Activated CD4-positive, alpha-beta memory T cell treated with anti-CD3 and anti-CD28 coated beads, Interleukin-2, amount 10 ng/mL, durations not matched to agents 7 days and 5 days (primary cell): ENCODE measurements around the gene RNF223. TPM values are rescaled to one million over a fixed set of nuclear protein-coding genes. Genes with fewer than 3 reads are reported as not detected.

ENCODE experiments used
- CTCF ChIA-PET: fragments of 350-600 bp; sonication (Branson Sonifier 250); formaldehyde crosslinking; loops from one replicate; lab custom pipeline; 2021; ENCODE audit warnings: antibody characterized with exemption, inconsistent platforms; lab: Charles Lee
- POLR2A ChIA-PET: fragments of 350-600 bp; sonication (Branson Sonifier 250); formaldehyde crosslinking; loops from one replicate; lab custom pipeline; 2021; ENCODE audit warnings: antibody characterized with exemption; lab: Charles Lee
- DNase-seq: peaks from one replicate; pipeline ENCODE4 v3.0.0-alpha.2; 2020
- H3K27ac Mint-ChIP-seq: one replicate; pipeline ENCODE4 v1.8.0; 2021; ENCODE audit warnings: mild to moderate bottlenecking, mixed read lengths
- H3K27me3 Mint-ChIP-seq: one replicate; pipeline ENCODE4 v1.8.0; 2021; ENCODE audit warnings: mixed read lengths
- H3K36me3 Mint-ChIP-seq: one replicate; pipeline ENCODE4 v1.8.0; 2021; ENCODE audit warnings: low read depth, mixed read lengths
- H3K4me1 Mint-ChIP-seq: one replicate; pipeline ENCODE4 v1.8.0; 2021; ENCODE audit warnings: mixed read lengths
- H3K4me3 Mint-ChIP-seq: one replicate; pipeline ENCODE4 v1.8.0; 2021; ENCODE audit warnings: mild to moderate bottlenecking, mixed read lengths
- H3K9me3 Mint-ChIP-seq: one replicate; pipeline ENCODE4 v1.8.0; 2021; ENCODE audit warnings: mixed read lengths
- total RNA-seq, 2 experiments: library from RNA; stranded (reverse); gene quantifications; one replicate each; pipeline ENCODE4 v1.2.3, GENCODE V29; 2021

The RNF223 gene
- total RNA-seq, 2 experiments from 2014 or later, result not detected

DNA sequence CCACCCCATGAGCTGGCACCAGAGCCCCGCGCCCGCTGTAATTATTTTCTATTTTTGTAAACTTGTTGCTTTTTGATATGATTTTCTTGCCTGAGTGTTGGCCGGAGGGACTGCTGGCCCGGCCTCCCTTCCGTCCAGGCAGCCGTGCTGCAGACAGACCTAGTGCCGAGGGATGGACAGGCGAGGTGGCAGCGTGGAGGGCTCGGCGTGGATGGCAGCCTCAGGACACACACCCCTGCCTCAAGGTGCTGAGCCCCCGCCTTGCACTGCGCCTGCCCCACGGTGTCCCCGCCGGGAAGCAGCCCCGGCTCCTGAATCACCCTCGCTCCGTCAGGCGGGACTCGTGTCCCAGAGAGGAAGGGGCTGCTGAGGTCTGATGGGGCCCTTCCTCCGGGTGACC is 19.1 kb downstream of the RNF223 start:
- Mint-ChIP-seq H3K4me3 (no peak overlapping the region), H3K9me3 (peaks cover 8% of the 10 kb centered on the region), H3K36me3 (peaks cover 9% of the 10 kb centered on the region), H3K4me1 (peaks cover 9% of the 10 kb centered on the region), H3K27ac (no peak overlapping the region), H3K27me3 (peaks cover 13% of the 10 kb centered on the region)
- ChIA-PET CTCF (no interaction called here), POLR2A (interaction anchor here (1.0 kb wide), 1 partner anchor 9 kb away, joined by 3 read pairs; no protein-coding TSS in a partner anchor)
- no peak for DNase-seq

DNA sequence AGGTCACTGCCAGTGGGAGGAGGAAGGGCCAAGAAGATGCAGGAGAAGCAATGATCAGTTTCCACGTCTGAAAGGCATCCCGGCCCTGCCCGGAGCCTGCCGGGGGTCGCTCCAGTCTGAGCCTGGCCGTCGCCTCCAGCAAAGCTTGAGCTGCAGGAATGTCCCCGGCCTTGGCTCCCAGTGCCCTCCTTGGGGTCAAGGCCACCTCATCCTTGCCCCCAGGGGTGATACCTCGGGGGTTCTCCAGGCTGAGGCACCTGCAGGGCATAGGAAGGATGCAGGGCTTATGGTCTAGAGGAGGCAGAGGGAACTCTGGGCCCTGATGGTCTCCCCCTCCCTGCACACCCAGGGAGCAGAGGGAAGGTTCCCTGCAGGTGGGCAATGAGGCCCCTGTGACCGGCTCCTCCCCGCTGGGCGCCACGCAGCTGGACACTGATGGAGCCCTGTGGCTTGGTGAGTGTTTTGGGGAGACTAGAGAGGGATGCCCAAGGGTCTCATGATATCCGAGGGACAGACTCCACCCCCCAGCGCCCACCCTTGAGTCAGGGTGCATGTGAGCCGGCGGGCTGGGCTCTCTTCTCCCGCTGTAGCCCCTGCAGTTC is 19.9 kb downstream of the RNF223 start:
- DNase-seq, result no peak
- ChIA-PET POLR2A (interaction anchor here (1.0 kb wide), 1 partner anchor 14 kb away, joined by 4 read pairs; no protein-coding TSS in a partner anchor), CTCF (no interaction called here)
- Mint-ChIP-seq H3K27ac (no peak overlapping the region), H3K4me1 (peaks cover 8% of the 10 kb centered on the region), H3K27me3 (peaks cover 13% of the 10 kb centered on the region), H3K9me3 (peaks cover 8% of the 10 kb centered on the region), H3K4me3 (no peak overlapping the region), H3K36me3 (peaks cover 9% of the 10 kb centered on the region)

DNA sequence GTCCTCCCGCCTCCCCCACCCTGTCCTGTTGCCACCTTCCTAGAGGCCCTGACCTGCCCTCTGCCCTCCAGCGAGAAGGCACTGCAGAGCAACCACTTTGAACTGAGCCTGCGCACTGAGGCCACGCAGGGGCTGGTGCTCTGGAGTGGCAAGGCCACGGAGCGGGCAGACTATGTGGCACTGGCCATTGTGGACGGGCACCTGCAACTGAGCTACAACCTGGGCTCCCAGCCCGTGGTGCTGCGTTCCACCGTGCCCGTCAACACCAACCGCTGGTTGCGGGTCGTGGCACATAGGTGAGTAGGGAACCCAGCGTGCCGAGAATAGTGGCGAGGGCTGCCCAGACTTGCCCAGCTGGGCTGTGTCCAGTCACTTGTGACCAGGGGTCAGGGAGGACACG is 20.4 kb downstream of the RNF223 start:
- CTCF ChIA-PET, result no interaction called here

DNA sequence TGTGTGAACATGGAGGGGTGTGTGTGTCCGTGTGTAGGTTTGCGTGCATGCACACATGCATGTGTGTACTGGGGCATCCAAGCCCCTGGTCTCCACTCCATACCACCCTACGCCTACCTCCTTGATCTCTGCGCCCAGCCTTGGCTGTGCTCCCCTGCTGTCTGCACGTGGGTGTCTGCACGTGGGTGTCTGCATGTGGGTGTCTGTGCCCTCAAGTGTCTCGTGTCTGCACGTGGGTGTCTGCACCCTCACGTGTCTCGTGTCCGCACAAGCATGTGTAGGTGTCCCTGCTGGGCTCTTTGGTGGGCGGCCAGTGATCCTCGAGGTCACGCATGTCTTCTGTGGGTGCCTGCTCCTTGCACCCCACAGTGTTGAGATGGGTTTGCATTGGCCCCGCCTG is 21.1 kb downstream of the RNF223 start:
- no peaks in the 10 kb centered on the region for H3K4me1 Mint-ChIP-seq
- POLR2A ChIA-PET, result no interaction called here
- H3K4me3 Mint-ChIP-seq, result no peak overlapping the region
- H3K36me3 Mint-ChIP-seq, result peaks cover 9% of the 10 kb centered on the region
- H3K27ac Mint-ChIP-seq, result no peak overlapping the region
- H3K9me3 Mint-ChIP-seq, result peaks cover 8% of the 10 kb centered on the region
- peaks cover 6% of the 10 kb centered on the region for H3K27me3 Mint-ChIP-seq
- CTCF ChIA-PET, result no interaction called here
- DNase-seq, result no peak

More for the DNA sequence above, 20.4 kb downstream of the RNF223 start:
- Mint-ChIP-seq H3K27me3 (peaks cover 10% of the 10 kb centered on the region), H3K4me1 (peaks cover 5% of the 10 kb centered on the region), H3K27ac (no peak overlapping the region), H3K4me3 (no peak overlapping the region), H3K9me3 (peaks cover 8% of the 10 kb centered on the region), H3K36me3 (peaks cover 9% of the 10 kb centered on the region)
- no peak for DNase-seq
- POLR2A ChIA-PET, result interaction anchor here (1.0 kb wide), 1 partner anchor 14 kb away, joined by 4 read pairs; no protein-coding TSS in a partner anchor

DNA sequence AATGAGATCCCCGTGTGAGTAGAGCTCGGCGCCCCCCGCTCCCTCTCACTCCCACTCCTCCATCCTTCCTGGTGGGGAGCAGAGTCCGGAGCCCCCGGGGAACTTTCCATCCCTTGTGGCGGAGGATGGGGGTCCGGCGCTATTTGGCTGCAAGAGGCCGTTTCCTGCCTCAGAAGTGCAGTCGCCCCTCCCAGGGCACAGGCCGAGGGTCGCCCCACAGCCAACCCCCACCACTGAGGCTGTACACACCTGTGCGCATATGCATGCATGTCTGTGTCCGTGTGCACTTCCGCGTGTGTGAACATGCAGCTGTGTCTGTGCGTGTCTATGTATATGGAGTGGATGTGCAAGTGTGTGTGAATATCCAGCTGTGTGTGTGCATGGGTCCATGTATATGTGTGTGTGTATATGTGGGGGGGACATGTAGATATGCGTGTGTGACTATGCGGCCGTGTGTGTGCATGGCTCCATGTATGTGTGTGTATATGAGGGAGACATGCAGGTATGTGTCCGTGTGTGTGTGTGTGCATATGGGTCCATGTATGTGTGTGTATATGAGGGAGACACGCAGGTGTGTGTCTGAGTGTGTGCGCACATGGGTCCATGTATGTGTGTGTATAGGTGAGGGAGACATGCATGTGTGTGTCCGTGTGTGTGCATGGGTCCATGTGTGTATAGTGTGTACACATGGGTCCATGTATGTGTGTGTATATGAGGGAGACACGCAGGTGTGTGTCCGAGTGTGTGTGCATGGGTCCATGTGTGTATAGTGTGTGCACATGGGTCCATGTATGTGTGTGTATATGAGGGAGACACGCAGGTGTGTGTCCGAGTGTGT is 21.9 kb downstream of the RNF223 start:
- CTCF ChIA-PET, result no interaction called here
- H3K4me3 Mint-ChIP-seq, result no peak overlapping the region

DNA sequence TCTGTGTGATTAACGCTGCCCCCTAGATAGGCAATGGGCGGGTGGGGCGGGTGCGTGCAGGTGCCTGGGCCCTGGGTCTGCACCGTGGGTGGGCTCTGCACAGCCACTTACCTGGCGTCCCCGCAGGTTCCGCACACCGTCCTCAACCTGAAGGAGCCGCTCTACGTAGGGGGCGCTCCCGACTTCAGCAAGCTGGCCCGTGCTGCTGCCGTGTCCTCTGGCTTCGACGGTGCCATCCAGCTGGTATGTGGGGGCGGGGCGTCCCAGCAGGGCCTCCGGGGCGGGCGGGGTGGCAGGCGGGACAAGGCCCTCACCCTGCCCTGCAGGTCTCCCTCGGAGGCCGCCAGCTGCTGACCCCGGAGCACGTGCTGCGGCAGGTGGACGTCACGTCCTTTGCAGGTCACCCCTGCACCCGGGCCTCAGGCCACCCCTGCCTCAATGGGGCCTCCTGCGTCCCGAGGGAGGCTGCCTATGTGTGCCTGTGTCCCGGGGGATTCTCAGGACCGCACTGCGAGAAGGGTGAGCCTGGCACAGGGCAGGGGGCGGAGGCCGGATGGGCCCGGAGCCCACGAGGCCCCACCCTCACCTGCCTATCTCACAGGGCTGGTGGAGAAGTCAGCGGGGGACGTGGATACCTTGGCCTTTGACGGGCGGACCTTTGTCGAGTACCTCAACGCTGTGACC is 22.8 kb downstream of the RNF223 start:
- no peaks in the 10 kb centered on the region for H3K27me3 Mint-ChIP-seq
- no peak overlapping the region for H3K4me3 Mint-ChIP-seq
- peaks cover 9% of the 10 kb centered on the region for H3K36me3 Mint-ChIP-seq
- peaks cover 8% of the 10 kb centered on the region for H3K9me3 Mint-ChIP-seq
- no peaks in the 10 kb centered on the region for H3K4me1 Mint-ChIP-seq
- ChIA-PET CTCF (no interaction called here), POLR2A (no interaction called here)
- DNase-seq, result no peak
- no peak overlapping the region for H3K27ac Mint-ChIP-seq

More for the DNA sequence above, 21.9 kb downstream of the RNF223 start:
- no peaks in the 10 kb centered on the region for H3K4me1 Mint-ChIP-seq
- peaks cover 2% of the 10 kb centered on the region for H3K27me3 Mint-ChIP-seq
- DNase-seq, result no peak
- H3K27ac Mint-ChIP-seq, result no peak overlapping the region
- POLR2A ChIA-PET, result no interaction called here
- H3K36me3 Mint-ChIP-seq, result peaks cover 9% of the 10 kb centered on the region
- peaks cover 8% of the 10 kb centered on the region for H3K9me3 Mint-ChIP-seq

DNA sequence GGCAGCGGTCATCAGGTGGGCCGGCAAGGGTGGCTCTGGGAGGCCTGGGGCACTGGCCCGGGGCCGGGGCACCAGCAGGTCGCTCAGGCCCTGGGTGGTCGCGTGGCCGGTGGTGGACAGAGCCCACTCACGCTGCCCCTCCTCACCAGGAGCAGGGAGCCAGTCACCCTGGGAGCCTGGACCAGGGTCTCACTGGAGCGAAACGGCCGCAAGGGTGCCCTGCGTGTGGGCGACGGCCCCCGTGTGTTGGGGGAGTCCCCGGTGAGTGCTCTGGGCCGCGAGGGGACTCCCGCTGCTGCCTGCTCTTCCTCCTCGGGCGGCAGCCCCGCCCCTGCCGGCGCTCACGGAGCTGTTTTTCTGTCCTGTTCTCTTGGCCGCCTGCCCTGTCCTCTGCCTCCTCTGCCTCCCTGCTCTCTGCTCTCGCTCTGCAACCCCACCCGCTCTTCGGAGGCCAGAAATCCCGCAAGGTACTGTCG is 23.5 kb downstream of the RNF223 start:
- ChIA-PET POLR2A (no interaction called here), CTCF (no interaction called here)
- peaks cover 8% of the 10 kb centered on the region for H3K9me3 Mint-ChIP-seq
- H3K36me3 Mint-ChIP-seq, result peaks cover 9% of the 10 kb centered on the region
- no peaks in the 10 kb centered on the region for H3K4me1 Mint-ChIP-seq
- no peak overlapping the region for H3K27ac Mint-ChIP-seq
- no peak overlapping the region for H3K4me3 Mint-ChIP-seq
- no peak for DNase-seq
- no peaks in the 10 kb centered on the region for H3K27me3 Mint-ChIP-seq

DNA sequence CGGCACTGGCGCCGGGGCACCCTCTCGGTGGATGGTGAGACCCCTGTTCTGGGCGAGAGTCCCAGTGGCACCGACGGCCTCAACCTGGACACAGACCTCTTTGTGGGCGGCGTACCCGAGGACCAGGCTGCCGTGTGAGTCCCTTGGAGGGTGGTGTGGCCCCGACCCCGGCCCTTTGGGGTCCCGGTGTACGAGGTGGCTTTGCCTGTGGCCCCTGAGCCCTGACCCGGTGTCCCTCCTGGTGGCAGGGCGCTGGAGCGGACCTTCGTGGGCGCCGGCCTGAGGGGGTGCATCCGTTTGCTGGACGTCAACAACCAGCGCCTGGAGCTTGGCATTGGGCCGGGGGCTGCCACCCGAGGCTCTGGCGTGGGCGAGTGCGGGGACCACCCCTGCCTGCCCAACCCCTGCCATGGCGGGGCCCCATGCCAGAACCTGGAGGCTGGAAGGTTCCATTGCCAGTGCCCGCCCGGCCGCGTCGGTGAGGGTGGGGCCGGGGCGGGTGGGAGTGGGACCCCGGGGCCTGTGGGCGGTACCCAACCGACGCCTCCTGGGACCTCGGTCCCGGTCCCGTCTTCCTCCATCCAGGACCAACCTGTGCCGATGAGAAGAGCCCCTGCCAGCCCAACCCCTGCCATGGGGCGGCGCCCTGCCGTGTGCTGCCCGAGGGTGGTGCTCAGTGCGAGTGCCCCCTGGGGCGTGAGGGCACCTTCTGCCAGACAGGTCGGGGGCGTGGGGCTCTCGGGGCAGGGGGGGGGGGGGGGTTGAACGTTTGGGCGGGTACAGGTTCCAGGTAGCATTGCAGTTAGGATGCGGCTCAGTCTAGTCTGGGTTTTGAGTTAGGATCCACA is 24.6 kb downstream of the RNF223 start:
- peaks cover 9% of the 10 kb centered on the region for H3K36me3 Mint-ChIP-seq
- ChIA-PET CTCF (no interaction called here), POLR2A (no interaction called here)
- no peak overlapping the region for H3K27ac Mint-ChIP-seq
- no peak for DNase-seq
- no peaks in the 10 kb centered on the region for H3K4me1 Mint-ChIP-seq
- H3K9me3 Mint-ChIP-seq, result peaks cover 8% of the 10 kb centered on the region
- H3K27me3 Mint-ChIP-seq, result no peaks in the 10 kb centered on the region
- no peak overlapping the region for H3K4me3 Mint-ChIP-seq

DNA sequence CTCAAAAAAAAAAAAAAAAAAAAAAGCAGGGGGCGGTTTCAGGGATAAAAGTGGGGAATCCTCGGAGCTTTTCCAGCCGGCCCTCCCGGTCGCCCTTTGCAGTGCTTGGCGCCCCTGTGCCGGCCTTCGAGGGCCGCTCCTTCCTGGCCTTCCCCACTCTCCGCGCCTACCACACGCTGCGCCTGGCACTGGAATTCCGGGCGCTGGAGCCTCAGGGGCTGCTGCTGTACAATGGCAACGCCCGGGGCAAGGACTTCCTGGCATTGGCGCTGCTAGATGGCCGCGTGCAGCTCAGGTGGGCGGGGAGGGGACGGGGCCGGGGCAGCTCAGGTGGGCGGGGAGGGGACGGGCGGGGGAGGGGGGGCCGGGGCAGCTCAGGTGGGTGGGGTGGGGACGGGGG is 25.3 kb downstream of the RNF223 start:
- POLR2A ChIA-PET, result no interaction called here
- no peak overlapping the region for H3K27ac Mint-ChIP-seq
- CTCF ChIA-PET, result no interaction called here
- no peaks in the 10 kb centered on the region for H3K4me1 Mint-ChIP-seq
- no peak for DNase-seq
- H3K36me3 Mint-ChIP-seq, result peaks cover 9% of the 10 kb centered on the region
- no peak overlapping the region for H3K4me3 Mint-ChIP-seq
- H3K9me3 Mint-ChIP-seq, result peaks cover 8% of the 10 kb centered on the region
- no peaks in the 10 kb centered on the region for H3K27me3 Mint-ChIP-seq

DNA sequence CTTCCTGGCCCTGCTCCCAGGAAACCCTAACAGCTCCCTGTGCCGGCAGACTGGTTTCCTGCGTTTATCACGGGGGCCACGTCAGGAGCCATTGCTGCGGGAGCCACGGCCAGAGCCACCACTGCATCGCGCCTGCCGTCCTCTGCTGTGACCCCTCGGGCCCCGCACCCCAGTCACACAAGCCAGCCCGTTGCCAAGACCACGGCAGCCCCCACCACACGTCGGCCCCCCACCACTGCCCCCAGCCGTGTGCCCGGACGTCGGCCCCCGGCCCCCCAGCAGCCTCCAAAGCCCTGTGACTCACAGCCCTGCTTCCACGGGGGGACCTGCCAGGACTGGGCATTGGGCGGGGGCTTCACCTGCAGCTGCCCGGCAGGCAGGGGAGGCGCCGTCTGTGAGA is 26.1 kb downstream of the RNF223 start:
- peaks cover 8% of the 10 kb centered on the region for H3K9me3 Mint-ChIP-seq
- H3K4me1 Mint-ChIP-seq, result no peaks in the 10 kb centered on the region
- POLR2A ChIA-PET, result no interaction called here
- H3K36me3 Mint-ChIP-seq, result peaks cover 9% of the 10 kb centered on the region
- no peak for DNase-seq
- H3K27ac Mint-ChIP-seq, result no peak overlapping the region
- H3K27me3 Mint-ChIP-seq, result no peaks in the 10 kb centered on the region
- no peak overlapping the region for H3K4me3 Mint-ChIP-seq
- CTCF ChIA-PET, result no interaction called here

DNA sequence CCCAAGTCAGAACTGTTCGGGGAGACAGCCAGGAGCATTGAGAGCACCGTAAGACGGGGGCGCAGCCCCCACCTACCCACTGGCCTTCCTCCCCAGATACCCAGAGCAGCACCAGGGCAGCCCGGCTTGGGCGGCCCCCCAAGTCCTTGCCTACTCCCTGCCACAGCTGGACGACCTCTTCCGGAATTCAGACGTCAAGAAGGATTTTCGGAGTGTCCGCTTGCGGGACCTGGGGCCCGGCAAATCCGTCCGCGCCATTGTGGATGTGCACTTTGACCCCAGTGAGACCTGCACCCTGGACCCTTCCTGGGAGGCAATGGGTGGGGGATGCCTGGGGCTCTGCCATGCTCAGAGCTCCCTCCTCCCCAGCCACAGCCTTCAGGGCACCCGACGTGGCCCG is 26.7 kb downstream of the RNF223 start:
- no peak for DNase-seq
- CTCF ChIA-PET, result no interaction called here
- no peak overlapping the region for H3K27ac Mint-ChIP-seq
- peaks cover 3% of the 10 kb centered on the region for H3K9me3 Mint-ChIP-seq
- H3K4me3 Mint-ChIP-seq, result no peak overlapping the region
- peaks cover 5% of the 10 kb centered on the region for H3K36me3 Mint-ChIP-seq
- POLR2A ChIA-PET, result no interaction called here
- H3K27me3 Mint-ChIP-seq, result no peaks in the 10 kb centered on the region
- H3K4me1 Mint-ChIP-seq, result no peaks in the 10 kb centered on the region

DNA sequence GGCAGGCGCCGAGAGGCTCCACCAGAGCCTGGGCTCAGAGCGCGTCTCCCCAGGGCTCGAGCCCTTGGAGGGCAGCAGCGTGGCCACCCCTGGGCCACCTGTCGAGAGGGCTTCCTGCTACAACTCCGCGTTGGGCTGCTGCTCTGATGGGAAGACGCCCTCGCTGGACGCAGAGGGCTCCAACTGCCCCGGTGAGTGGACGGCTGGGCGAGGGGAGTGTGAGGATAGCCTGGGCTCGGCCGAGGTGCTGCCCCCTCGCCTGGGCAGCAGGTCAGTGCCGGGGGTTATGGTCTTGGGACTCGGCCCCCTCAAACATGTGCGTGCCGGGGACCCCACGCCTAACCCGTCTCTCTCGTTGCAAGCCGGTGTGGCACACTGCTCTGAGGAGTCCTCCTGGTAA is 27.3 kb downstream of the RNF223 start:
- no peak for DNase-seq
- ChIA-PET POLR2A (no interaction called here), CTCF (no interaction called here)
- Mint-ChIP-seq H3K4me1 (no peaks in the 10 kb centered on the region), H3K9me3 (no peaks in the 10 kb centered on the region), H3K4me3 (no peak overlapping the region), H3K27me3 (no peaks in the 10 kb centered on the region), H3K36me3 (no peaks in the 10 kb centered on the region), H3K27ac (no peak overlapping the region)
